Esophagus muscularis mucosa (tissue), 4 donors: Measurements from ENCODE around the gene MYH10. TPM values are rescaled to one million over a fixed set of nuclear protein-coding genes. Genes with fewer than 3 reads are reported as not detected.

ENCODE experiments used
- DNase-seq: peaks from one replicate; pipeline ENCODE4 v3.0.0-alpha.2; 2017; ENCODE audit errors: extremely low spot score
- H3K27ac ChIP-seq, 4 donors: fragments of 200-600 bp; sonication (generic); replicated peaks in 1 of 4; 1 replicate in 3 of 4; 2 replicates in 1 of 4; pipeline ENCODE4 v1.5.1; 2016 to 2019; ENCODE audit warnings: mild to moderate bottlenecking in 1 of 4
- H3K27me3 ChIP-seq, 4 donors: fragments of 200-600 bp; sonication (generic); one replicate each; pipeline versions ENCODE4 v1.5.1 to v1.6.0; 2016 to 2019
- H3K36me3 ChIP-seq, 4 donors: fragments of 200-600 bp; sonication (generic); one replicate each; pipeline ENCODE4 v1.5.1; 2016 to 2019
- H3K4me1 ChIP-seq, 4 donors: fragments of 200-600 bp; sonication (generic); one replicate each; pipeline ENCODE4 v1.5.1; 2016 to 2019
- H3K4me3 ChIP-seq, 4 donors: fragments of 200-600 bp; sonication (generic); 1 replicate in 2 of 4; 2 replicates in 2 of 4; pipeline ENCODE4 v1.5.1; 2016 to 2019; ENCODE audit warnings: mild to moderate bottlenecking in 4 of 4, moderate library complexity in 1 of 4
- H3K9me3 ChIP-seq, 4 donors: fragments of 200-600 bp; sonication (generic); 1 replicate in 3 of 4; 2 replicates in 1 of 4; pipeline ENCODE4 v1.5.1; 2016 to 2019
- EP300 ChIP-seq: sonication (generic); formaldehyde crosslinking; IDR thresholded peaks from one replicate; pipeline ENCODE4 v1.6.1; 2017; ENCODE audit warnings: antibody characterized with exemption
- POLR2A ChIP-seq: fragments of 450-650 bp; IDR thresholded peaks from one replicate; pipeline ENCODE4 v1.6.1; 2017; ENCODE audit warnings: antibody characterized with exemption, moderate library complexity, mild to moderate bottlenecking, low read depth
- POLR2AphosphoS5 ChIP-seq, 2 donors: sonication (generic); formaldehyde crosslinking; IDR thresholded peaks; one replicate each; pipeline ENCODE4 v1.6.1; 2017; ENCODE audit warnings: antibody characterized with exemption in 2 of 2
- WGBS: methylation state at CpG from one replicate; pipeline ENCODE4 v1.1.5; 2018; 5-methylcytosine and 5-hydroxymethylcytosine counted together
- intact Hi-C: fragments of 100-400 bp; cut with DNase I; formaldehyde crosslinking; loops from one replicate; pipeline ENCODE4 v1.15.1; 2023
- total RNA-seq, 4 donors: library from RNA; depleted of rRNA; stranded (reverse); fragments of >200 nt; gene quantifications; one replicate each; pipeline versions ENCODE4 v1.1.0 to v1.2.1, GENCODE V29; 2016
- TF ChIP-seq, protein P1 (sequence below), 3 experiments: fragments of 200-600 bp in 2 of 3; fragments of 450-650 bp in 1 of 3; sonication (generic) in 2 of 3; IDR thresholded peaks; one replicate each; pipeline ENCODE4 v1.5.1; 2017 to 2019; ENCODE audit warnings: antibody characterized with exemption in 3 of 3, mild to moderate bottlenecking in 2 of 3, moderate library complexity in 1 of 3

Gene MYH10
- total RNA-seq, 4 donors from 2014 or later: 18.9 to 42.0 (median 29.3) TPM

DNA sequence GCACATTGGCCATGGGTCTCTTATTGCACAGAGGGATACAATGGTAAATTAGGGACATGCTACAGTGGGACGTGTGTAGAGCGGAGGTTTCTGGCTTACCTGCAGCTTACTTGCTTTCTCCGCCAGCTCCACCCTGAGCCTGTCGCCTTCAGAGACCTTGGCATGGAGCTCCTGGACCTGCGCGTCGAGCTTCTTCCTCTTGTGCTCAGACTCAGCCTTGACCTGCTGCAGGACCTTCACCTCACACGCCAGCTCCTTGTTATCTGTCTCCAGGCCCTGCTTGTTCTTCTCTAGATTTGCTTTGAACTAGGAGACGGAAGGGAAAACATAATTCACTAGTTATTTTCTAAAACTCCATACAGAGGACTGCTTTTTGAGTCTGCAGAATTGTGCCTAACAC is 131.4 kb downstream of the MYH10 start:
- Histone ChIP-seq H3K27ac (no peak overlapping the region), H3K4me3 (no peak overlapping the region), H3K27me3 (no peaks in the 10 kb centered on the region), H3K9me3 (no peaks in the 10 kb centered on the region), H3K4me1 (peaks cover 0 to 8% (median 2%) of the 10 kb centered on the region in 4 donors), H3K36me3 (peaks cover 1 to 76% (median 56%) of the 10 kb centered on the region in 4 donors)
- intact Hi-C loops: no loop called here
- DNase-seq: no peak
- WGBS: 85% methylated on average over 9 of the region's 9 CpGs
- TF ChIP-seq POLR2AphosphoS5 (IDR thresholded peaks at IDR 0.05) (no peak), POLR2A (no peak), EP300 (no peak)
- TF ChIP-seq, protein P1, sequence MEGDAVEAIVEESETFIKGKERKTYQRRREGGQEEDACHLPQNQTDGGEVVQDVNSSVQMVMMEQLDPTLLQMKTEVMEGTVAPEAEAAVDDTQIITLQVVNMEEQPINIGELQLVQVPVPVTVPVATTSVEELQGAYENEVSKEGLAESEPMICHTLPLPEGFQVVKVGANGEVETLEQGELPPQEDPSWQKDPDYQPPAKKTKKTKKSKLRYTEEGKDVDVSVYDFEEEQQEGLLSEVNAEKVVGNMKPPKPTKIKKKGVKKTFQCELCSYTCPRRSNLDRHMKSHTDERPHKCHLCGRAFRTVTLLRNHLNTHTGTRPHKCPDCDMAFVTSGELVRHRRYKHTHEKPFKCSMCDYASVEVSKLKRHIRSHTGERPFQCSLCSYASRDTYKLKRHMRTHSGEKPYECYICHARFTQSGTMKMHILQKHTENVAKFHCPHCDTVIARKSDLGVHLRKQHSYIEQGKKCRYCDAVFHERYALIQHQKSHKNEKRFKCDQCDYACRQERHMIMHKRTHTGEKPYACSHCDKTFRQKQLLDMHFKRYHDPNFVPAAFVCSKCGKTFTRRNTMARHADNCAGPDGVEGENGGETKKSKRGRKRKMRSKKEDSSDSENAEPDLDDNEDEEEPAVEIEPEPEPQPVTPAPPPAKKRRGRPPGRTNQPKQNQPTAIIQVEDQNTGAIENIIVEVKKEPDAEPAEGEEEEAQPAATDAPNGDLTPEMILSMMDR (IDR thresholded peaks at IDR 0.05): no peak

DNA sequence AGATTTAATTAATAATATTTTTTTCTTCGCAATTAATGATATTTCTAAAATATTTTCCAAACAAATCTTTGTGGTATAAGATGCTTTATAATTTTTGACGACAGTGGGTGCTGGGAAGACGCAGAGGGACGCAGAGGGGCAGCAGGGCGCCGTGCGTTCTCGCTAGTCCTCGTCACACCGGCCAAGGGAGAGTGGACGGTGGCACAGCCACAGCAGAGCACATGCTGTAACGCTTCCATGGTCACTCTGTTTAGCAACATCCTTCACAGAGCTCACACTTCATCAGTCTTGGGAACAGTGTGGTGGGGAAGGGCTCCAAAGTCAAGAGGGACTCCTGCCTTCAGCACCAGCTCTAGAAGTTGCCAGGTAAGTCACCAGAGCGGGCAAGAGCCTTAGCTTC is 134.4 kb downstream of the MYH10 start:
- H3K27me3 ChIP-seq: no peaks in the 10 kb centered on the region
- H3K27ac ChIP-seq: no peak overlapping the region
- H3K4me1 ChIP-seq: no peaks in the 10 kb centered on the region
- H3K36me3 ChIP-seq: peaks cover 20 to 97% (median 87%) of the 10 kb centered on the region in 4 donors
- intact Hi-C loops: no loop called here
- TF ChIP-seq POLR2AphosphoS5 (IDR thresholded peaks at IDR 0.05) (no peak), EP300 (no peak), POLR2A (no peak)
- TF ChIP-seq, protein P1 (IDR thresholded peaks at IDR 0.05): no peak
- no peaks in the 10 kb centered on the region for H3K9me3 ChIP-seq
- no peak overlapping the region for H3K4me3 ChIP-seq
- DNase-seq: no peak
- 84% methylated on average over 13 of the region's 13 CpGs for WGBS

DNA sequence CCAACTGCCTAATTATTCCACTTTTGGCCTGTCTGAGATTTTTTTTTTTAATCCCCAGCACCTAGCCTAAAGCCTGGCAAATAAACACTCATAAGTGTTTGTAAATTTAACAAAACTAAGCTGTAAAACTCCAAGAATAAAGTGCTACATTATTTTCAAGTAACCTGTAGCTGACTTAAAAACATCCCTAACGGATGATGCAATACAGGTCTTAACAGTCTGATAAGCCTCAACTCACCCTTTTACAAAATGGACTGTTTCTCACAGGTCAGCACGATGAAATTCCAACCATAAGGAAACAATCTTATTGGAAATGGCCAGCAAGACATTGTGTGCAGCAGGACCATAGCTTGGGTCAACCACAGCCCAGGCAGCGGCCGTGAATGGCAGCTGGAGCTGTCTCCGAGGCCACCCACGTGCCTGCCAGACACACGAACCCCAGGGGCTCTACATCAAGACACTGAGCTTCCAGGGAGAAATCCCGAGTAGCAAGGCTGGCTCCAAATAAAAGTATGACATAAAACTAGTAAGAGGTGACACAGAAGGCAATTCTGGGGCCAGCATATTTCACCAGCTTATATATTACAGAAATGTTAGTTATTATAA is 135.9 kb downstream of the MYH10 start:
- no peaks in the 10 kb centered on the region for H3K4me1 ChIP-seq
- H3K9me3 ChIP-seq: no peaks in the 10 kb centered on the region
- DNase-seq: no peak
- no peaks in the 10 kb centered on the region for H3K27me3 ChIP-seq
- no peak overlapping the region for H3K27ac ChIP-seq
- no peak overlapping the region for H3K4me3 ChIP-seq
- intact Hi-C loops: no loop called here
- peaks cover 26 to 99% (median 87%) of the 10 kb centered on the region in 4 donors for H3K36me3 ChIP-seq
- TF ChIP-seq POLR2A: no peak
- WGBS: 83% methylated on average over 8 of the region's 8 CpGs

DNA sequence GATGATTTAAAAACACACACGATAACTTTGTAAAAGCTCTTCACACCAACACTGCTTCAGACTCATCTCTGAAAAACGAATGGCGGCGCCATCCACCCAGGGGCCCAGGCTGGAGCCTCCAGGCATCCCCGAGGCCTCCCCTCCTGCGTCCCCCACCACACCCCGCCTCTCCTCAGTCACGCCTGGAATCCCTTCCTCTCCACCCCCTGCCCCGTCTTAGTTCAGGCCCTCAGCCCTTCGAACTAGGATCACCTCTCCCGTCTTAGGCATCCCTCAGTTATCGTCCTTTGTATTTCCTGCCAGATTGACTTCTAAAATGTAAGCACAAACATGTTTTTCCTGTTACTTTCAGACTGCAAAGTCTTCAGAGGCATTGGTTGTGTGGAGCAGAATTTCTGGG is 136.5 kb downstream of the MYH10 start:
- intact Hi-C loops: no loop called here
- Histone ChIP-seq H3K9me3 (no peaks in the 10 kb centered on the region), H3K27me3 (no peaks in the 10 kb centered on the region), H3K36me3 (peaks cover 26 to 93% (median 82%) of the 10 kb centered on the region in 4 donors), H3K4me3 (no peak overlapping the region), H3K27ac (no peak overlapping the region), H3K4me1 (no peaks in the 10 kb centered on the region)
- no peak for TF ChIP-seq EP300
- TF ChIP-seq POLR2AphosphoS5 (IDR thresholded peaks at IDR 0.05): no peak
- no peak for TF ChIP-seq POLR2A
- TF ChIP-seq, protein P1 (IDR thresholded peaks at IDR 0.05): no peak
- no peak for DNase-seq
- 82% methylated on average over 12 of the region's 12 CpGs for WGBS

DNA sequence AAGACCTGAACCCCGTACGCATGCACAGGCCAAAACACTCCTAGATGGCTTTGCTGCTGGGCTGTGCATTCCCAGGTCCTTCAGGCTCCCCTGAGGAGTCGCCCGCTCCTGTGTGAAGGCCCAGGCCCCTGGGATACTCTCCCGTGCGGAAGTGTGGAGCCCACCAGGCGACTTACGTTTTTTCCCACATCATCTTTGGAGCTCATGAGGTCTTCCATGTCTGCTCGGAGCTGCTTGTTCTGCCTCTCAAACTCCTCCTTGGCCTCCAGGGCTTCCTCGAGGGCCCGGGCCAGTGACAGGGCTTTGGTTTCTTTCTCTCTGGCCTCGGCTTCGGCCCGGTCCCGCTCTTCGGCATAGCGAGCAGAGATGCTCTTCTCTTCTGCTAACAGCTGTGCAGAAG is 138.4 kb downstream of the MYH10 start:
- TF ChIP-seq POLR2A: no peak
- TF ChIP-seq EP300: no peak
- no peak for TF ChIP-seq POLR2AphosphoS5 (IDR thresholded peaks at IDR 0.05)
- TF ChIP-seq, protein P1 (IDR thresholded peaks at IDR 0.05): no peak
- Histone ChIP-seq H3K36me3 (peaks cover 26 to 93% (median 84%) of the 10 kb centered on the region in 4 donors), H3K27me3 (no peaks in the 10 kb centered on the region), H3K27ac (no peak overlapping the region), H3K4me3 (no peak overlapping the region), H3K4me1 (no peaks in the 10 kb centered on the region), H3K9me3 (no peaks in the 10 kb centered on the region)
- intact Hi-C loops: no loop called here
- no peak for DNase-seq
- WGBS: 93% methylated on average over 17 of the region's 17 CpGs
